H1 (cell line): ENCODE results near the gene POLR2A. TPM values are rescaled to one million over a fixed set of nuclear protein-coding genes. Genes with fewer than 3 reads are reported as not detected.

Experiments used
- CTCF ChIA-PET: fragments of 300-600 bp; sonication (Branson Sonifier 250); formaldehyde crosslinking; loops from one replicate; lab custom pipeline; 2021; ENCODE audit not compliant: partially characterized antibody; lab: Charles Lee
- POLR2A ChIA-PET: fragments of 300-600 bp; sonication (Branson Sonifier 250); formaldehyde crosslinking; loops from one replicate; lab custom pipeline; 2021; ENCODE audit warnings: inconsistent platforms; ENCODE audit not compliant: partially characterized antibody; lab: Charles Lee
- DNase-seq, 2 experiments: peaks; one replicate each; pipeline versions ENCODE4 v3.0.0 to v3.0.0-alpha.2; 2010 to 2022; ENCODE audit warnings: low spot score in 2 of 2, low read depth in 1 of 2, mixed read lengths in 1 of 2
- FAIRE-seq: peaks from 2 replicates; lab custom pipeline; 2011; peaks lifted over from hg19 to GRCh38; lab: Jason Lieb, UNC
- H2AFZ ChIP-seq: 2 replicates; pipeline ENCODE4 v1.8.1; 2012; ENCODE audit warnings: low read length, inconsistent platforms
- H2AK5ac ChIP-seq: 2 replicates; pipeline ENCODE4 v1.6.1; 2013; ENCODE audit warnings: low read depth, low read length
- H2BK120ac ChIP-seq: replicated peaks from 2 replicates; pipeline ENCODE3; 2013; ENCODE audit warnings: low read depth, low read length, inconsistent platforms
- H2BK12ac ChIP-seq: 2 replicates; pipeline ENCODE4 v1.6.1; 2013; ENCODE audit warnings: low read depth, low read length
- H2BK15ac ChIP-seq: 2 replicates; pipeline ENCODE4 v1.6.1; 2013; ENCODE audit warnings: low read length
- H2BK20ac ChIP-seq: 2 replicates; pipeline ENCODE4 v1.6.1; 2013; ENCODE audit warnings: low read length
- H2BK5ac ChIP-seq: 2 replicates; pipeline ENCODE4 v1.6.1; 2013; ENCODE audit warnings: low read depth, low read length
- H3K14ac ChIP-seq: 2 replicates; pipeline ENCODE4 v1.6.1; 2013; ENCODE audit warnings: inconsistent platforms; ENCODE audit not compliant: insufficient read length
- H3K18ac ChIP-seq: 2 replicates; pipeline ENCODE4 v1.6.1; 2013; ENCODE audit warnings: low read length; ENCODE audit errors: extremely low read depth
- H3K23ac ChIP-seq: 2 replicates; pipeline ENCODE4 v1.6.1; 2013; ENCODE audit warnings: inconsistent platforms; ENCODE audit not compliant: insufficient read length
- H3K23me2 ChIP-seq: 2 replicates; pipeline ENCODE4 v1.6.1; 2013; ENCODE audit warnings: low read depth, low read length
- H3K27ac ChIP-seq: 2 replicates; pipeline ENCODE4 v1.6.1; 2011; ENCODE audit warnings: low read depth, low read length, inconsistent platforms
- H3K27me3 ChIP-seq, 4 experiments: replicated peaks in 1 of 4; 1 replicate in 1 of 4; 2 replicates in 3 of 4; pipeline versions ENCODE4 v1.6.1 to v1.8.1; 2011 to 2013; ENCODE audit warnings: low read length in 3 of 4, mild to moderate bottlenecking in 3 of 4, inconsistent platforms in 2 of 4, mixed read lengths in 2 of 4, moderate library complexity in 1 of 4; ENCODE audit not compliant: control insufficient read depth in 3 of 4, insufficient read depth in 3 of 4; ENCODE audit errors: extremely low read depth in 1 of 4
- H3K36me3 ChIP-seq, 4 experiments: 2 replicates each; pipeline versions ENCODE4 v1.6.1 to v1.8.1; 2011 to 2013; ENCODE audit warnings: mild to moderate bottlenecking in 4 of 4, low read length in 3 of 4, moderate library complexity in 2 of 4, control low read depth in 1 of 4, inconsistent platforms in 1 of 4; ENCODE audit not compliant: insufficient read depth in 4 of 4, control insufficient read depth in 2 of 4
- H3K4ac ChIP-seq: replicated peaks from 2 replicates; pipeline ENCODE3; 2013; ENCODE audit warnings: low read length, low read depth, mixed read lengths, inconsistent platforms; ENCODE audit not compliant: insufficient read length
- H3K4me1 ChIP-seq, 4 experiments: replicated peaks in 1 of 4; 1 replicate in 1 of 4; 2 replicates in 3 of 4; pipeline versions ENCODE4 v1.6.1 to v1.8.1; 2011 to 2013; ENCODE audit warnings: low read length in 3 of 4, inconsistent platforms in 2 of 4, mixed read lengths in 1 of 4; ENCODE audit not compliant: insufficient read depth in 4 of 4, control insufficient read depth in 3 of 4
- H3K4me2 ChIP-seq, 2 experiments: 2 replicates each; pipeline versions ENCODE4 v1.6.1 to v1.8.1; 2011 to 2013; ENCODE audit warnings: low read depth in 2 of 2, low read length in 2 of 2, control low read depth in 1 of 2, inconsistent platforms in 1 of 2, mild to moderate bottlenecking in 1 of 2; ENCODE audit not compliant: insufficient read depth in 1 of 2
- H3K4me3 ChIP-seq, 4 experiments: fragments of 200-600, 300-600 bp in 1 of 4; sonication (generic), shearing (Covaris generic), sonication (Bioruptor Twin) in 1 of 4; 2 replicates each; pipeline versions ENCODE4 v1.5.1 to v1.8.1; 2011 to 2016; ENCODE audit warnings: low read length in 4 of 4, low read depth in 3 of 4, control low read depth in 2 of 4, inconsistent platforms in 2 of 4, mild to moderate bottlenecking in 2 of 4, mixed read lengths in 1 of 4, moderate library complexity in 1 of 4; ENCODE audit not compliant: insufficient read depth in 2 of 4; ENCODE audit errors: extremely low read depth in 1 of 4
- H3K56ac ChIP-seq: replicated peaks from 2 replicates; pipeline ENCODE3; 2013; ENCODE audit warnings: low read depth, mild to moderate bottlenecking, mixed read lengths, low read length, inconsistent platforms; ENCODE audit not compliant: insufficient read length
- H3K79me1 ChIP-seq: 2 replicates; pipeline ENCODE4 v1.6.1; 2013; ENCODE audit warnings: low read depth, low read length, control low read depth
- H3K79me2 ChIP-seq, 2 experiments: 2 replicates each; pipeline versions ENCODE4 v1.6.1 to v1.8.1; 2012 to 2013; ENCODE audit warnings: low read length in 2 of 2, mild to moderate bottlenecking in 2 of 2, inconsistent platforms in 1 of 2; ENCODE audit not compliant: insufficient read depth in 2 of 2, control insufficient read depth in 1 of 2
- H3K9ac ChIP-seq, 4 experiments: replicated peaks in 1 of 4; 1 replicate in 1 of 4; 2 replicates in 3 of 4; pipeline versions ENCODE4 v1.6.1 to v1.8.1; 2011 to 2013; ENCODE audit warnings: low read depth in 3 of 4, low read length in 3 of 4, control low read depth in 2 of 4, mild to moderate bottlenecking in 2 of 4, moderate library complexity in 2 of 4, inconsistent platforms in 1 of 4; ENCODE audit errors: extremely low read depth in 1 of 4
- H3K9me3 ChIP-seq, 2 experiments: 2 replicates each; pipeline versions ENCODE4 v1.6.1 to v1.8.1; 2012 to 2013; ENCODE audit warnings: mild to moderate bottlenecking in 2 of 2, moderate library complexity in 2 of 2, control low read depth in 1 of 2, inconsistent platforms in 1 of 2, low read depth in 1 of 2, low read length in 1 of 2, mixed read lengths in 1 of 2; ENCODE audit not compliant: insufficient read depth in 2 of 2
- H4K20me1 ChIP-seq, 2 experiments: replicated peaks in 1 of 2; 2 replicates each; pipeline versions ENCODE3 to v1.8.1; 2011 to 2013; ENCODE audit warnings: inconsistent platforms in 2 of 2, low read length in 2 of 2, mild to moderate bottlenecking in 1 of 2; ENCODE audit not compliant: insufficient read depth in 2 of 2, control insufficient read depth in 1 of 2
- H4K5ac ChIP-seq: 2 replicates; pipeline ENCODE4 v1.6.1; 2013; ENCODE audit warnings: low read length, low read depth, mixed read lengths, inconsistent platforms; ENCODE audit not compliant: insufficient read length
- H4K8ac ChIP-seq: 2 replicates; pipeline ENCODE4 v1.8.0; 2013; ENCODE audit warnings: mild to moderate bottlenecking, moderate library complexity, low read length, inconsistent platforms; ENCODE audit not compliant: insufficient read depth; ENCODE audit errors: extremely low read depth
- H4K91ac ChIP-seq: replicated peaks from 2 replicates; pipeline ENCODE3; 2013; ENCODE audit warnings: low read length, mixed read lengths, inconsistent platforms; ENCODE audit not compliant: insufficient read length
- TCF12 ChIP-seq: IDR thresholded peaks from 2 replicates; pipeline ENCODE4 v1.6.1; 2011; ENCODE audit warnings: low read depth, mild to moderate bottlenecking, low read length
- WGBS, 2 experiments: shearing (Covaris generic) in 1 of 2; methylation state at CpG; one replicate each; pipeline versions ENCODE4 v1.1.6 to v1.1.7; 2013 to 2015; ENCODE audit warnings: low lambda C conversion rate in 2 of 2, mixed read lengths in 2 of 2, inconsistent platforms in 1 of 2, low coverage in 1 of 2, missing lambda C conversion rate in 1 of 2; ENCODE audit not compliant: insufficient replicate concordance in 2 of 2, insufficient coverage in 1 of 2, insufficient read length in 1 of 2; ENCODE audit errors: extremely low coverage in 1 of 2, missing lambda C conversion rate in 1 of 2; 5-methylcytosine and 5-hydroxymethylcytosine counted together
- polyA plus RNA-seq, 7 experiments: library from polyadenylated mRNA; depleted of rRNA in 3 of 7; stranded (reverse) in 5 of 7; unstranded in 2 of 7; fragments of >200 nt in 5 of 7; fragments of 200-250 nt in 2 of 7; gene quantifications; 1 replicate in 5 of 7; 2 replicates in 1 of 7; 4 replicates in 1 of 7; pipeline versions ENCODE4 v1.2.1 to v1.2.3, GENCODE V29; 2011 to 2013; ENCODE audit warnings: missing spikeins in 2 of 7, mixed read lengths in 2 of 7
- total RNA-seq: library from RNA; stranded (reverse); fragmentation: NEBNext Ultra II Directional; extraction: Animal tissue kit (Norgen Biotek cat#: 25700); gene quantifications from 2 replicates; pipeline ENCODE4 v1.2.1, GENCODE V29; 2021

Gene POLR2A
- total and polyA plus RNA-seq, 2 of the 8 experiments (the other 6 are each of a cell fraction or from before 2014, with no cell fraction given), result 26.8 to 150 TPM

DNA sequence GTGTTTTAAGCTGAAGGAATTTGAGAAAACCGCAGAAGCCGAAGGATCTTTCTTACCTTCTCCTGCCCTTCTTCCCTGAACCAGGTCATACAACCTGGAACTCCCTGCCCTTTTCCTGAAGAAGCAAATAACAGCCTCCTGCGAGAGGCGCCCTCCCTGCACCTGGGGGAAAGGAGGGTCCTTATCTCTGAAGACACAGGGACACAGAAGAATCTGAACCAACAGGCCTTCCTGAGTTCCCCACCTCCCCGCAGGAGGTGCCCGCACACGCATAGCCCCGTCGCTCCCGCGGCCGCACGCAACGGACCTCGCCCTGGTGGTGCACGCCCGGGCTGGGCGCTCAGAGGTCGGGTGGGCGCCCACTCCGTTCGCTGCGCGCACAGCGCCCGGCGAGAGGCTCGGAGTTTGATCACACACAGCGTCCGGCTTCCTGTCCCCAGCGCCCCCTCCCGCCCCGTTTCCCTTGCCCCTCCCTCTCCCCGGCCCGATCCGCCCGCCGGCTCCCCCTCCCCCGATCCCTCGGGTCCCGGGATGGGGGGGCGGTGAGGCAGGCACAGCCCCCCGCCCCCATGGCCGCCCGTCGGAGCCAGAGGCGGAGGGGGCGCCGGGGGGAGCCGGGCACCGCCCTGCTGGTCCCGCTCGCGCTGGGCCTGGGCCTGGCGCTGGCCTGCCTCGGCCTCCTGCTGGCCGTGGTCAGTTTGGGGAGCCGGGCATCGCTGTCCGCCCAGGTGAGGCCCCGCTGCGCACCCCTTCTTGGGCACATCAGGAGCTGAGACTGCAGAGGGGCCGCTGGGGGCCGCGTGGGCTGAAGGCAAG lies 64.6 kb downstream of the POLR2A start, which contains the start of gene TNFSF12:
TNFSF12 (plus strand) TSS at position 474 of the 816 bp plus-strand sequence; CDS start at position 570, 96 bp downstream.
- peak within 1 kb of the TSS; percentile 56 to 77 (median 70) for H3K4me3 ChIP-seq
- H3K23ac ChIP-seq, result no peak within 1 kb of the TSS
- peak within 1 kb of the TSS; percentile 89; the same call in 1 of the 2 replicates for H4K8ac ChIP-seq
- H3K4me1 ChIP-seq, result peaks cover 0 to 4% (median 3%) of the 10 kb centered on the region in 4 experiments; a peak in 2 of 7 replicates
- peak in 1 of 2 experiments; percentile 73 for DNase-seq
- no peak within 1 kb of the TSS for H2BK20ac ChIP-seq
- ChIA-PET CTCF (interaction anchor here (0.6 to 3.9 kb wide), 5 partner anchors 12 to 59 kb away, joined by 3 to 27 read pairs (median 3); partner anchors contain the start of gene SENP3), POLR2A (interaction anchor here (0.8 to 37.5 kb wide), 10 partner anchors 9 to 64 kb away, joined by 3 to 1144 read pairs (median 4); partner anchors contain the start of genes CD68, MPDU1, POLR2A and SOX15)
- H3K23me2 ChIP-seq, result peaks cover 6% of the 10 kb centered on the region; the same call in 1 of the 2 replicates
- no peak within 1 kb of the TSS for H3K56ac ChIP-seq
- peak within 1 kb of the TSS; percentile 15 for H4K5ac ChIP-seq
- H2AK5ac ChIP-seq, result peak within 1 kb of the TSS; percentile 25; the same call in 1 of the 2 replicates
- H2BK5ac ChIP-seq, result peak within 1 kb of the TSS; percentile 78; the same call in 1 of the 2 replicates
- H3K79me2 ChIP-seq, result no peaks in the 10 kb centered on the region
- H3K14ac ChIP-seq, result no peak within 1 kb of the TSS
- peak within 1 kb of the TSS; percentile 98; the same call in 1 of the 2 replicates for H2BK15ac ChIP-seq
- no peaks in the 10 kb centered on the region for H3K79me1 ChIP-seq
- H3K18ac ChIP-seq, result peak within 1 kb of the TSS; percentile 60; the same call in 1 of the 2 replicates
- peak within 1 kb of the TSS; percentile 95; the same call in 1 of the 2 replicates for H2BK12ac ChIP-seq
- peaks cover 0 to 5% (median 3%) of the 10 kb centered on the region in 4 experiments; a peak in 4 of 7 replicates for H3K27me3 ChIP-seq
- no peak within 1 kb of the TSS for H3K27ac ChIP-seq
- peak within 1 kb of the TSS; percentile 91 for H3K4ac ChIP-seq
- peak; percentile 71 for FAIRE-seq
- no peak within 1 kb of the TSS for H2BK120ac ChIP-seq
- 3% methylated on average over 37 of the region's 65 CpGs; no CpG with 5 or more reads in 1 of the 2 experiments for WGBS, 2 experiments
- peak within 1 kb of the TSS; percentile 86 for H2AFZ ChIP-seq
- peak within 1 kb of the TSS in 2 of 4 experiments; percentile 25 to 32; a peak in 3 of 7 replicates for H3K9ac ChIP-seq
- peaks cover 0 to 7% of the 10 kb centered on the region in 2 experiments for H4K20me1 ChIP-seq
- H4K91ac ChIP-seq, result peak within 1 kb of the TSS; percentile 93
- H3K9me3 ChIP-seq, result no peaks in the 10 kb centered on the region
- H3K36me3 ChIP-seq, result no peaks in the 10 kb centered on the region
- peak within 1 kb of the TSS; percentile 70 to 89 for H3K4me2 ChIP-seq
- TF ChIP-seq TCF12, result 0 out of 2 replicates have a peak, but pooled peaks have one; percentile 31
